H1 (cell line): ENCODE measurements around the gene PPP4R4. TPM values are rescaled to one million over a fixed set of nuclear protein-coding genes. Genes with fewer than 3 reads are reported as not detected.

Source experiments
- CTCF ChIA-PET: fragments of 300-600 bp; sonication (Branson Sonifier 250); formaldehyde crosslinking; loops from one replicate; lab custom pipeline; 2021; ENCODE audit not compliant: partially characterized antibody; lab: Charles Lee
- POLR2A ChIA-PET: fragments of 300-600 bp; sonication (Branson Sonifier 250); formaldehyde crosslinking; loops from one replicate; lab custom pipeline; 2021; ENCODE audit warnings: inconsistent platforms; ENCODE audit not compliant: partially characterized antibody; lab: Charles Lee
- DNase-seq, 2 experiments: peaks; one replicate each; pipeline versions ENCODE4 v3.0.0 to v3.0.0-alpha.2; 2010 to 2022; ENCODE audit warnings: low spot score in 2 of 2, low read depth in 1 of 2, mixed read lengths in 1 of 2
- FAIRE-seq: peaks from 2 replicates; lab custom pipeline; 2011; peaks lifted over from hg19 to GRCh38; lab: Jason Lieb, UNC
- H2AFZ ChIP-seq: 2 replicates; pipeline ENCODE4 v1.8.1; 2012; ENCODE audit warnings: low read length, inconsistent platforms
- H2AK5ac ChIP-seq: 2 replicates; pipeline ENCODE4 v1.6.1; 2013; ENCODE audit warnings: low read depth, low read length
- H2BK120ac ChIP-seq: replicated peaks from 2 replicates; pipeline ENCODE3; 2013; ENCODE audit warnings: low read depth, low read length, inconsistent platforms
- H2BK12ac ChIP-seq: 2 replicates; pipeline ENCODE4 v1.6.1; 2013; ENCODE audit warnings: low read depth, low read length
- H2BK15ac ChIP-seq: 2 replicates; pipeline ENCODE4 v1.6.1; 2013; ENCODE audit warnings: low read length
- H2BK20ac ChIP-seq: 2 replicates; pipeline ENCODE4 v1.6.1; 2013; ENCODE audit warnings: low read length
- H2BK5ac ChIP-seq: 2 replicates; pipeline ENCODE4 v1.6.1; 2013; ENCODE audit warnings: low read depth, low read length
- H3K14ac ChIP-seq: 2 replicates; pipeline ENCODE4 v1.6.1; 2013; ENCODE audit warnings: inconsistent platforms; ENCODE audit not compliant: insufficient read length
- H3K18ac ChIP-seq: 2 replicates; pipeline ENCODE4 v1.6.1; 2013; ENCODE audit warnings: low read length; ENCODE audit errors: extremely low read depth
- H3K23ac ChIP-seq: 2 replicates; pipeline ENCODE4 v1.6.1; 2013; ENCODE audit warnings: inconsistent platforms; ENCODE audit not compliant: insufficient read length
- H3K23me2 ChIP-seq: 2 replicates; pipeline ENCODE4 v1.6.1; 2013; ENCODE audit warnings: low read depth, low read length
- H3K27ac ChIP-seq: 2 replicates; pipeline ENCODE4 v1.6.1; 2011; ENCODE audit warnings: low read depth, low read length, inconsistent platforms
- H3K27me3 ChIP-seq, 4 experiments: replicated peaks in 1 of 4; 1 replicate in 1 of 4; 2 replicates in 3 of 4; pipeline versions ENCODE4 v1.6.1 to v1.8.1; 2011 to 2013; ENCODE audit warnings: low read length in 3 of 4, mild to moderate bottlenecking in 3 of 4, inconsistent platforms in 2 of 4, mixed read lengths in 2 of 4, moderate library complexity in 1 of 4; ENCODE audit not compliant: control insufficient read depth in 3 of 4, insufficient read depth in 3 of 4; ENCODE audit errors: extremely low read depth in 1 of 4
- H3K36me3 ChIP-seq, 4 experiments: 2 replicates each; pipeline versions ENCODE4 v1.6.1 to v1.8.1; 2011 to 2013; ENCODE audit warnings: mild to moderate bottlenecking in 4 of 4, low read length in 3 of 4, moderate library complexity in 2 of 4, control low read depth in 1 of 4, inconsistent platforms in 1 of 4; ENCODE audit not compliant: insufficient read depth in 4 of 4, control insufficient read depth in 2 of 4
- H3K4ac ChIP-seq: replicated peaks from 2 replicates; pipeline ENCODE3; 2013; ENCODE audit warnings: low read length, low read depth, mixed read lengths, inconsistent platforms; ENCODE audit not compliant: insufficient read length
- H3K4me1 ChIP-seq, 4 experiments: replicated peaks in 1 of 4; 1 replicate in 1 of 4; 2 replicates in 3 of 4; pipeline versions ENCODE4 v1.6.1 to v1.8.1; 2011 to 2013; ENCODE audit warnings: low read length in 3 of 4, inconsistent platforms in 2 of 4, mixed read lengths in 1 of 4; ENCODE audit not compliant: insufficient read depth in 4 of 4, control insufficient read depth in 3 of 4
- H3K4me2 ChIP-seq, 2 experiments: 2 replicates each; pipeline versions ENCODE4 v1.6.1 to v1.8.1; 2011 to 2013; ENCODE audit warnings: low read depth in 2 of 2, low read length in 2 of 2, control low read depth in 1 of 2, inconsistent platforms in 1 of 2, mild to moderate bottlenecking in 1 of 2; ENCODE audit not compliant: insufficient read depth in 1 of 2
- H3K4me3 ChIP-seq, 4 experiments: fragments of 200-600, 300-600 bp in 1 of 4; sonication (generic), shearing (Covaris generic), sonication (Bioruptor Twin) in 1 of 4; 2 replicates each; pipeline versions ENCODE4 v1.5.1 to v1.8.1; 2011 to 2016; ENCODE audit warnings: low read length in 4 of 4, low read depth in 3 of 4, control low read depth in 2 of 4, inconsistent platforms in 2 of 4, mild to moderate bottlenecking in 2 of 4, mixed read lengths in 1 of 4, moderate library complexity in 1 of 4; ENCODE audit not compliant: insufficient read depth in 2 of 4; ENCODE audit errors: extremely low read depth in 1 of 4
- H3K56ac ChIP-seq: replicated peaks from 2 replicates; pipeline ENCODE3; 2013; ENCODE audit warnings: low read depth, mild to moderate bottlenecking, mixed read lengths, low read length, inconsistent platforms; ENCODE audit not compliant: insufficient read length
- H3K79me1 ChIP-seq: 2 replicates; pipeline ENCODE4 v1.6.1; 2013; ENCODE audit warnings: low read depth, low read length, control low read depth
- H3K79me2 ChIP-seq, 2 experiments: 2 replicates each; pipeline versions ENCODE4 v1.6.1 to v1.8.1; 2012 to 2013; ENCODE audit warnings: low read length in 2 of 2, mild to moderate bottlenecking in 2 of 2, inconsistent platforms in 1 of 2; ENCODE audit not compliant: insufficient read depth in 2 of 2, control insufficient read depth in 1 of 2
- H3K9ac ChIP-seq, 4 experiments: replicated peaks in 1 of 4; 1 replicate in 1 of 4; 2 replicates in 3 of 4; pipeline versions ENCODE4 v1.6.1 to v1.8.1; 2011 to 2013; ENCODE audit warnings: low read depth in 3 of 4, low read length in 3 of 4, control low read depth in 2 of 4, mild to moderate bottlenecking in 2 of 4, moderate library complexity in 2 of 4, inconsistent platforms in 1 of 4; ENCODE audit errors: extremely low read depth in 1 of 4
- H3K9me3 ChIP-seq, 2 experiments: 2 replicates each; pipeline versions ENCODE4 v1.6.1 to v1.8.1; 2012 to 2013; ENCODE audit warnings: mild to moderate bottlenecking in 2 of 2, moderate library complexity in 2 of 2, control low read depth in 1 of 2, inconsistent platforms in 1 of 2, low read depth in 1 of 2, low read length in 1 of 2, mixed read lengths in 1 of 2; ENCODE audit not compliant: insufficient read depth in 2 of 2
- H4K20me1 ChIP-seq, 2 experiments: replicated peaks in 1 of 2; 2 replicates each; pipeline versions ENCODE3 to v1.8.1; 2011 to 2013; ENCODE audit warnings: inconsistent platforms in 2 of 2, low read length in 2 of 2, mild to moderate bottlenecking in 1 of 2; ENCODE audit not compliant: insufficient read depth in 2 of 2, control insufficient read depth in 1 of 2
- H4K5ac ChIP-seq: 2 replicates; pipeline ENCODE4 v1.6.1; 2013; ENCODE audit warnings: low read length, low read depth, mixed read lengths, inconsistent platforms; ENCODE audit not compliant: insufficient read length
- H4K8ac ChIP-seq: 2 replicates; pipeline ENCODE4 v1.8.0; 2013; ENCODE audit warnings: mild to moderate bottlenecking, moderate library complexity, low read length, inconsistent platforms; ENCODE audit not compliant: insufficient read depth; ENCODE audit errors: extremely low read depth
- H4K91ac ChIP-seq: replicated peaks from 2 replicates; pipeline ENCODE3; 2013; ENCODE audit warnings: low read length, mixed read lengths, inconsistent platforms; ENCODE audit not compliant: insufficient read length
- CHD1 ChIP-seq: IDR thresholded peaks from 2 replicates; pipeline ENCODE4 v1.6.1; 2012; ENCODE audit warnings: low read depth, low read length, improper control_type of control experiment
- CTBP2 ChIP-seq: IDR thresholded peaks from 2 replicates; pipeline ENCODE4 v1.7.0; 2011; ENCODE audit warnings: borderline replicate concordance, mild to moderate bottlenecking, moderate library complexity, mixed read lengths, low read length; ENCODE audit not compliant: insufficient read depth, insufficient read length
- HDAC2 ChIP-seq, 2 experiments: fragments of 300-600 bp in 1 of 2; sonication (generic) in 1 of 2; IDR thresholded peaks; 2 replicates each; pipeline ENCODE4 v1.6.1; 2011 to 2012; ENCODE audit warnings: low read depth in 2 of 2, low read length in 2 of 2, mild to moderate bottlenecking in 2 of 2, moderate library complexity in 2 of 2, borderline replicate concordance in 1 of 2, inconsistent platforms in 1 of 2
- NANOG ChIP-seq: IDR thresholded peaks from 2 replicates; pipeline ENCODE4 v1.6.1; 2011; ENCODE audit warnings: low read length, low read depth, mild to moderate bottlenecking, inconsistent platforms; ENCODE audit not compliant: insufficient read depth, poor library complexity, severe bottlenecking
- POLR2AphosphoS5 ChIP-seq: IDR thresholded peaks from 2 replicates; pipeline ENCODE4 v1.6.1; 2011; ENCODE audit warnings: low read depth, low read length
- TEAD4 ChIP-seq: IDR thresholded peaks from 2 replicates; pipeline ENCODE4 v1.6.1; 2012; ENCODE audit warnings: low read depth, low read length, inconsistent platforms, mixed read lengths
- ZNF274 ChIP-seq: IDR thresholded peaks from 2 replicates; pipeline ENCODE4 v1.7.0; 2012; ENCODE audit warnings: low read length, borderline replicate concordance; ENCODE audit errors: extremely low read depth
- WGBS, 2 experiments: shearing (Covaris generic) in 1 of 2; methylation state at CpG; one replicate each; pipeline versions ENCODE4 v1.1.6 to v1.1.7; 2013 to 2015; ENCODE audit warnings: low lambda C conversion rate in 2 of 2, mixed read lengths in 2 of 2, inconsistent platforms in 1 of 2, low coverage in 1 of 2, missing lambda C conversion rate in 1 of 2; ENCODE audit not compliant: insufficient replicate concordance in 2 of 2, insufficient coverage in 1 of 2, insufficient read length in 1 of 2; ENCODE audit errors: extremely low coverage in 1 of 2, missing lambda C conversion rate in 1 of 2; 5-methylcytosine and 5-hydroxymethylcytosine counted together
- polyA plus RNA-seq, 7 experiments: library from polyadenylated mRNA; depleted of rRNA in 3 of 7; stranded (reverse) in 5 of 7; unstranded in 2 of 7; fragments of >200 nt in 5 of 7; fragments of 200-250 nt in 2 of 7; gene quantifications; 1 replicate in 5 of 7; 2 replicates in 1 of 7; 4 replicates in 1 of 7; pipeline versions ENCODE4 v1.2.1 to v1.2.3, GENCODE V29; 2011 to 2013; ENCODE audit warnings: missing spikeins in 2 of 7, mixed read lengths in 2 of 7
- total RNA-seq: library from RNA; stranded (reverse); fragmentation: NEBNext Ultra II Directional; extraction: Animal tissue kit (Norgen Biotek cat#: 25700); gene quantifications from 2 replicates; pipeline ENCODE4 v1.2.1, GENCODE V29; 2021
- TF ChIP-seq, protein P1 (sequence below), 3 experiments: IDR thresholded peaks; 1 replicate in 2 of 3; 2 replicates in 1 of 3; pipeline versions ENCODE4 v1.5.1 to v1.6.1; 2011; ENCODE audit warnings: low read length in 3 of 3, mild to moderate bottlenecking in 3 of 3, inconsistent platforms in 2 of 3, low read depth in 1 of 3, moderate library complexity in 1 of 3; ENCODE audit not compliant: insufficient read depth in 1 of 3; ENCODE audit errors: control extremely low read depth in 1 of 3
- TF ChIP-seq, protein P2 (sequence below): IDR thresholded peaks from 2 replicates; pipeline ENCODE4 v1.6.1; 2012; ENCODE audit warnings: inconsistent platforms

The PPP4R4 gene
- total and polyA plus RNA-seq, 2 of the 8 experiments (the other 6 are each of a cell fraction or from before 2014, with no cell fraction given), result 3.3 to 9.6 TPM

DNA sequence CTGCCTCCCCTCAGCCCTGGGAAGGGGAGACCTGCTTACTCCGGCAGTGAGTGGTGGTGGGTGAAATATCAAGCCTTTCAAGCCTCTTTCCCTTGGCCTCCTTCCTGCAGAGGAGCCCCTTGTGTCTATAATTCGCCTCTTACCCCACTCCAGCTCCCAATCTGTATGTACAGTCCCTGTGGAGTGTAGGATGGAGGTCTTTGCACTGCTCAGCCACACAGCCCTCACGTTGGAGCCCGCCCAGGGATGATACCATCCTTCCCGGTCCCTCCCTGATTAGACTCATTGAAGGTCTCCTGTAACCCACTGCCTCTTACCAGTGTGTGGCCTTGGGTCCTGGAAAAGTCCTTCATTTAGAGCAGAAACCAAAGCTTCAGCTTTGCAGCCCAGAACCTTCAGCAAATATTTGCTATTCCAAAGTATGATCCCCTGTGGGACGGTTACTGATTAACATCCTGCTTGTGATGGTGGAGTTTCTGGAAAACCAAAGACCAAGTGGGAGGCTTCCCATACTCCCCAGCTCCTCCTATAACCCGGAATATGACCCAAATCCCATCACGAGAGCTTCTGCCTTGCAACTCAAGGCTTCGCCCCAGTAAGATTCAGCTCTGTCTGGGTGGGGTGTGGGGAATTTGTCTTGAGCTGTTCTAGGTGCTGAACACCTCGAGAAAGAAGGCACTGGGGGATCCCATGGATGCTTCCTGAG is 118.9 kb downstream of the PPP4R4 start, which contains the start of gene SERPINA10:
TSS of gene SERPINA10 (minus strand) at position 397 of the 706 bp plus-strand sequence. CDS start 2,675 bp downstream, outside the sequence.
- no peak within 1 kb of the TSS for H2BK12ac ChIP-seq
- H3K4me1 ChIP-seq, result peaks cover 0 to 7% (median 2%) of the 10 kb centered on the region in 4 experiments; a peak in 3 of 7 replicates
- no peak within 1 kb of the TSS; the same call in 1 of the 2 replicates for H3K18ac ChIP-seq
- H3K4me3 ChIP-seq, result no peak within 1 kb of the TSS
- H2BK15ac ChIP-seq, result no peak within 1 kb of the TSS
- H4K91ac ChIP-seq, result no peak within 1 kb of the TSS
- ChIA-PET POLR2A (interaction anchor here (1.0 kb wide), 1 partner anchor 226 kb away, joined by 3 read pairs; no protein-coding TSS in a partner anchor), CTCF (interaction anchor here (0.9 to 1.8 kb wide), 8 partner anchors 8 to 353 kb away, joined by 3 to 7 read pairs (median 3); no protein-coding TSS in a partner anchor)
- FAIRE-seq (no peak), DNase-seq (peak in 1 of 2 experiments; percentile 43)
- H3K27me3 ChIP-seq, result no peaks in the 10 kb centered on the region; a peak in 1 of 7 replicates
- H3K4ac ChIP-seq, result no peak within 1 kb of the TSS
- H3K79me2 ChIP-seq, result no peaks in the 10 kb centered on the region
- no peak within 1 kb of the TSS for H4K8ac ChIP-seq
- no peak within 1 kb of the TSS for H3K4me2 ChIP-seq
- no peaks in the 10 kb centered on the region for H3K36me3 ChIP-seq
- no peak within 1 kb of the TSS for H3K9ac ChIP-seq
- H3K79me1 ChIP-seq, result no peaks in the 10 kb centered on the region
- no peak within 1 kb of the TSS for H2BK5ac ChIP-seq
- no peak within 1 kb of the TSS for H2BK20ac ChIP-seq
- no peaks in the 10 kb centered on the region for H4K20me1 ChIP-seq
- no peak within 1 kb of the TSS for H3K27ac ChIP-seq
- H3K14ac ChIP-seq, result no peak within 1 kb of the TSS
- H3K23me2 ChIP-seq, result no peaks in the 10 kb centered on the region
- H2AFZ ChIP-seq, result no peak within 1 kb of the TSS
- H4K5ac ChIP-seq, result no peak within 1 kb of the TSS
- H3K56ac ChIP-seq, result no peak within 1 kb of the TSS
- 88% methylated on average over 10 of the region's 10 CpGs; no CpG with 5 or more reads in 1 of the 2 experiments for WGBS, 2 experiments
- H2BK120ac ChIP-seq, result no peak within 1 kb of the TSS
- no peak within 1 kb of the TSS for H2AK5ac ChIP-seq
- H3K23ac ChIP-seq, result no peak within 1 kb of the TSS
- H3K9me3 ChIP-seq, result no peaks in the 10 kb centered on the region; a peak in 1 of 4 replicates
- TF ChIP-seq, protein P1, sequence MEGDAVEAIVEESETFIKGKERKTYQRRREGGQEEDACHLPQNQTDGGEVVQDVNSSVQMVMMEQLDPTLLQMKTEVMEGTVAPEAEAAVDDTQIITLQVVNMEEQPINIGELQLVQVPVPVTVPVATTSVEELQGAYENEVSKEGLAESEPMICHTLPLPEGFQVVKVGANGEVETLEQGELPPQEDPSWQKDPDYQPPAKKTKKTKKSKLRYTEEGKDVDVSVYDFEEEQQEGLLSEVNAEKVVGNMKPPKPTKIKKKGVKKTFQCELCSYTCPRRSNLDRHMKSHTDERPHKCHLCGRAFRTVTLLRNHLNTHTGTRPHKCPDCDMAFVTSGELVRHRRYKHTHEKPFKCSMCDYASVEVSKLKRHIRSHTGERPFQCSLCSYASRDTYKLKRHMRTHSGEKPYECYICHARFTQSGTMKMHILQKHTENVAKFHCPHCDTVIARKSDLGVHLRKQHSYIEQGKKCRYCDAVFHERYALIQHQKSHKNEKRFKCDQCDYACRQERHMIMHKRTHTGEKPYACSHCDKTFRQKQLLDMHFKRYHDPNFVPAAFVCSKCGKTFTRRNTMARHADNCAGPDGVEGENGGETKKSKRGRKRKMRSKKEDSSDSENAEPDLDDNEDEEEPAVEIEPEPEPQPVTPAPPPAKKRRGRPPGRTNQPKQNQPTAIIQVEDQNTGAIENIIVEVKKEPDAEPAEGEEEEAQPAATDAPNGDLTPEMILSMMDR (IDR thresholded peaks at IDR 0.05; ENCODE audit: control extremely low read depth in 1 of 3, insufficient read depth in 1 of 3, low read depth in 1 of 3, low read length in 3 of 3), result no peak
- TF ChIP-seq TEAD4 (no peak), POLR2AphosphoS5 (no peak), HDAC2 (IDR thresholded peaks at IDR 0.05; ENCODE audit: borderline replicate concordance in 1 of 2, low read depth in 2 of 2, low read length in 2 of 2) (no peak), ZNF274 (no peak), NANOG (no peak), CTBP2 (no peak), CHD1 (no peak)
- TF ChIP-seq, protein P2, sequence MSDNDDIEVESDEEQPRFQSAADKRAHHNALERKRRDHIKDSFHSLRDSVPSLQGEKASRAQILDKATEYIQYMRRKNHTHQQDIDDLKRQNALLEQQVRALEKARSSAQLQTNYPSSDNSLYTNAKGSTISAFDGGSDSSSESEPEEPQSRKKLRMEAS, result no peak
